Measurements from ENCODE around the gene CYP24A1. TPM values are rescaled to one million over a fixed set of nuclear protein-coding genes. Genes with fewer than 3 reads are reported as not detected.

CYP24A1 gene
- total and polyA plus RNA-seq, 5 donors = not detected

GRCh38 chr20:54189630-54190029 lies 15.8 kb upstream of the CYP24A1 start:
- intact Hi-C loops (cut with DNase I) = no loop called here
- ATAC-seq (no peak), DNase-seq (no peak)
- 60% methylated on average over 2 of the region's 2 CpGs for WGBS
- Histone ChIP-seq H3K27ac (ENCODE audit: low read length) (no peak overlapping the region), H3K4me1 (ENCODE audit: control insufficient read depth, insufficient read depth, low read length) (no peaks in the 10 kb centered on the region), H3K4me3 (ENCODE audit: low read length) (no peak overlapping the region), H3K9me3 (ENCODE audit: control insufficient read depth, low read length) (no peaks in the 10 kb centered on the region), H3K27me3 (ENCODE audit: control insufficient read depth, insufficient read depth) (no peaks in the 10 kb centered on the region)

GRCh38 chr20:54188132-54188849 lies 14.5 kb upstream of the CYP24A1 start:
- no peak overlapping the region for H3K4me3 ChIP-seq (ENCODE audit: low read length)
- H3K27ac ChIP-seq (ENCODE audit: low read length) = no peak overlapping the region
- ATAC-seq = no peak
- WGBS = 68% methylated on average over 11 of the region's 11 CpGs
- no peaks in the 10 kb centered on the region for H3K4me1 ChIP-seq (ENCODE audit: control insufficient read depth, insufficient read depth, low read length)
- no peaks in the 10 kb centered on the region for H3K27me3 ChIP-seq (ENCODE audit: control insufficient read depth, insufficient read depth)
- DNase-seq = no peak
- intact Hi-C loops (cut with DNase I) = no loop called here
- no peaks in the 10 kb centered on the region for H3K9me3 ChIP-seq (ENCODE audit: control insufficient read depth, low read length)

DNA sequence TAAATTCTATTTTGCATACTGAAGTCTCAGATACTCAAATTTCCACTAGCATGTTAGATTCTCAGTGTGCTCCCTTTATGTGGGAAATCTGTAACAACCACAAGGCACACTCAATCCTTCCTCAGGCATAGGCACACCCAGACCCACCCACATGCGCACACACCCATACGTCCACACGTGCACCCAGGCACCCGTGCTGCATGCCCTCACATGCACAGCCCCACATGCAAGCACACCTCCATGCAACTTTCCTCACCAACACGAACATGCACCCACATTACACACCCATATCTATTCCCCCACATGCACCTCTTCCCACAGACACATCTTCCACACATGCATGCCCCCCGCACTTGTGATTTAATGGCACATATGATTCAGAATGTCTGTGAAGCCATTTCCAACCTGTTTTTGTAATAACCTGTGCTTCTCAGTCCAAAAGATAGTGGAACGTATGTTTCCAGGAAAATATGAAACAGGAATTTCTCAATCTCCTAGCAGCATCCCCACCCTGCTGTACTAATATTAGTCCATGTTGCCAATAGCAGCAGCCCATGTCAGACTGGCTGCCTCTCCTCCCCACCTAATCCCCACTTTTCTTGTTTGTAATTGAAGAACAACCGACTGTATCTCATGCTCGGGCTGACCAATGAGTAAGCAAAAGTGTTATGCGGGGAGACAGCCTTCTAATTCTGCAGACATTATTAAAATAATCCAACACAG lies 11.3 kb upstream of the CYP24A1 start:
- WGBS = 82% methylated on average over 10 of the region's 10 CpGs
- Histone ChIP-seq H3K9me3 (ENCODE audit: control insufficient read depth, low read length) (no peaks in the 10 kb centered on the region), H3K4me1 (ENCODE audit: control insufficient read depth, insufficient read depth, low read length) (no peaks in the 10 kb centered on the region), H3K27ac (ENCODE audit: low read length) (no peak overlapping the region), H3K4me3 (ENCODE audit: low read length) (no peak overlapping the region), H3K27me3 (ENCODE audit: control insufficient read depth, insufficient read depth) (no peaks in the 10 kb centered on the region)
- intact Hi-C loops (cut with DNase I) = no loop called here
- DNase-seq (no peak), ATAC-seq (no peak)

GRCh38 chr20:54184071-54184470 lies 10.3 kb upstream of the CYP24A1 start:
- Histone ChIP-seq H3K4me1 (ENCODE audit: control insufficient read depth, insufficient read depth, low read length) (no peaks in the 10 kb centered on the region), H3K9me3 (ENCODE audit: control insufficient read depth, low read length) (no peaks in the 10 kb centered on the region), H3K27me3 (ENCODE audit: control insufficient read depth, insufficient read depth) (no peaks in the 10 kb centered on the region), H3K27ac (ENCODE audit: low read length) (no peak overlapping the region), H3K4me3 (ENCODE audit: low read length) (no peak overlapping the region)
- no peak for ATAC-seq
- intact Hi-C loops (cut with DNase I) = no loop called here
- WGBS = 37% methylated on average over 3 of the region's 3 CpGs
- DNase-seq = no peak

DNA sequence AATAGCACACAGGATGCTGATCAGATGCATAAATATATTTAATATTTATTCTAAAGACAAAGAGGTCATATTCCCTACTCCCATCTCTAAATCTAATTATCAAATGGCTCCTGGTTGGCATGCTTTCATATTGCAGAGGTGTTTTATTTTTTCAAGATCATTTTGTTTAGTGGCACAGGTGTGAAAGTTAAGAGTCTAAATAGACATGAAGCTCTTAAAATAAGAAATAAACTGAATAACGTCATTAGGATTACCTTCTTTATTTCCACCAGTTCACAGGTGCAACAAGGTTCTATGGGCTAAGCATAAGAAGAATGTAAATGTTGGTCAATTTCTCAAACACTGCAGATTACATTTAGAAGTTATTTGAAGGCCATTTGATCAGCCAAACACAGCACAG lies 7.1 kb upstream of the CYP24A1 start:
- Histone ChIP-seq H3K27ac (ENCODE audit: low read length) (no peak overlapping the region), H3K4me1 (ENCODE audit: control insufficient read depth, insufficient read depth, low read length) (no peaks in the 10 kb centered on the region), H3K9me3 (ENCODE audit: control insufficient read depth, low read length) (no peaks in the 10 kb centered on the region), H3K27me3 (ENCODE audit: control insufficient read depth, insufficient read depth) (no peaks in the 10 kb centered on the region), H3K4me3 (ENCODE audit: low read length) (no peak overlapping the region)
- no peak for ATAC-seq
- intact Hi-C loops (cut with DNase I) = no loop called here
- 86% methylated on average over 1 of the region's 1 CpG for WGBS
- DNase-seq = no peak

DNA sequence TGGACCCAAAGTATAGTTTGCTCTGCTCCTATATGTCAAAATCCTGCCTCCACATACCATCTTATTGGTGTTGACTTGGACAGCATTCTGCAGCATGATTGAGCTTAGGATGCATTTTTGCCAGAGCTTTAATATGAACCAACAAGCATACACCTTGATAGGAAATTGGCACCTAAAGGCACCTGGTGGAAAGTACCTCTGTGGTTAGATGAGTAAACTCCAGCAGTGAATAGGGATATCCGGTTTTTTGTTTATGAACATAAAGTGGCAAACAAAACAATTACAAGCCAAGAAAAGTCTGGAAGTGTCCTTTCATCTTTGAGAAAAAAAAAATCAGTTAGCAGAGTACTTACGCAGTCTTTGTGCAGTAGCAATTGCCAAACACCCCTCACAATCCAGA lies 6.2 kb upstream of the CYP24A1 start:
- 68% methylated on average over 2 of the region's 2 CpGs for WGBS
- Histone ChIP-seq H3K27ac (ENCODE audit: low read length) (no peak overlapping the region), H3K4me3 (ENCODE audit: low read length) (no peak overlapping the region), H3K9me3 (ENCODE audit: control insufficient read depth, low read length) (no peaks in the 10 kb centered on the region), H3K4me1 (ENCODE audit: control insufficient read depth, insufficient read depth, low read length) (no peaks in the 10 kb centered on the region), H3K27me3 (ENCODE audit: control insufficient read depth, insufficient read depth) (no peaks in the 10 kb centered on the region)
- intact Hi-C loops (cut with DNase I) = no loop called here
- DNase-seq (no peak), ATAC-seq (no peak)

DNA sequence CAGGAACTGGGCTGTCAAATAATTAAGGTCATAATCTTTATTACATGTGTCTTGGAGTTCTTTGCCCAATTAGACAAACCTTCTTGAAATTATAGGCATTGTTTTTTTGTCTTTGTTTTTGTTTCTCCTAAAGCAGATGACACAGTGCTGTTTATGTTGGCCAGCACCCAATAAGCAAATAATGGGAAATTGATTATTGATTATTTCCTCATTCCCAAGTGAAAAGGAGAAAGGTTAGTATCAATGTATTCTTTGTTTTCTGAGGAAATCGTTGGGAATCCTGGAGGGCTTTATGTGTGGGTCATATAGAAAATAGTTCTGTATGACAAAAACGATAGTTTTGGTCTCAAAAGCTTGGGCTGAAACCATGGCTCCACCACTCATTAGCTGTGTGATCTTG lies 4.5 kb upstream of the CYP24A1 start:
- no peak for DNase-seq
- H3K27me3 ChIP-seq (ENCODE audit: control insufficient read depth, insufficient read depth) = no peaks in the 10 kb centered on the region
- H3K4me1 ChIP-seq (ENCODE audit: control insufficient read depth, insufficient read depth, low read length) = no peaks in the 10 kb centered on the region
- no peaks in the 10 kb centered on the region for H3K9me3 ChIP-seq (ENCODE audit: control insufficient read depth, low read length)
- WGBS = 62% methylated on average over 2 of the region's 2 CpGs
- intact Hi-C loops (cut with DNase I) = no loop called here
- ATAC-seq = no peak
- H3K27ac ChIP-seq (ENCODE audit: low read length) = no peak overlapping the region
- no peak overlapping the region for H3K4me3 ChIP-seq (ENCODE audit: low read length)

GRCh38 chr20:54177378-54177777 lies 3.6 kb upstream of the CYP24A1 start:
- H3K4me1 ChIP-seq (ENCODE audit: control insufficient read depth, insufficient read depth, low read length) = no peaks in the 10 kb centered on the region
- intact Hi-C loops (cut with DNase I) = no loop called here
- peaks cover under 1% of the 10 kb centered on the region for H3K27me3 ChIP-seq (ENCODE audit: control insufficient read depth, insufficient read depth)
- WGBS = 87% methylated on average over 6 of the region's 6 CpGs
- no peaks in the 10 kb centered on the region for H3K9me3 ChIP-seq (ENCODE audit: control insufficient read depth, low read length)
- H3K27ac ChIP-seq (ENCODE audit: low read length) = no peak overlapping the region
- ATAC-seq = no peak
- no peak for DNase-seq
- no peak overlapping the region for H3K4me3 ChIP-seq (ENCODE audit: low read length)

DNA sequence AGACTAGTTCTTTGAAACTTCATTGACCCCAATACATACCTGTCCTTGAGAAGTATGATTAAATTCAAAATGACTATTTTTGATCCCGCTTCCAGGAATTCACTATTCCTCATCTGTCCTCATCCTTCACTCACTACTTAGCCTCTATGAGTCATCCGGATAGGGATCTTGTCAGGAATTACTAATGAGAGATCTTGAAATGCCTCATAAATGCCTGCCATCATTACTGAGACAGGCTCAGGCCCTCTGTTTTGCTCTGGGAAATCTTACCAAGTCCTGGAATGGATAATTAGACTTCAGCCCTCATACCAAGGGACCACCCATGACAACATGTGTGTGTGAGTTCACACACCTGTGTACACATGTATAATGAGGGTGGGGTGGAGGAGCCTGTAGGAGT lies 2.8 kb upstream of the CYP24A1 start:
- no peak overlapping the region for H3K4me3 ChIP-seq (ENCODE audit: low read length)
- no peak overlapping the region for H3K27ac ChIP-seq (ENCODE audit: low read length)
- no peak for ATAC-seq
- no peak for DNase-seq
- H3K9me3 ChIP-seq (ENCODE audit: control insufficient read depth, low read length) = no peaks in the 10 kb centered on the region
- 89% methylated on average over 2 of the region's 2 CpGs for WGBS
- intact Hi-C loops (cut with DNase I) = no loop called here
- peaks cover 5% of the 10 kb centered on the region for H3K27me3 ChIP-seq (ENCODE audit: control insufficient read depth, insufficient read depth)
- H3K4me1 ChIP-seq (ENCODE audit: control insufficient read depth, insufficient read depth, low read length) = no peaks in the 10 kb centered on the region

GRCh38 chr20:54174457-54175175 lies 830 bp upstream of the CYP24A1 start:
- DNase-seq = peak in 1 of 3 donors; percentile 40
- no peak overlapping the region for H3K27ac ChIP-seq (ENCODE audit: low read length)
- H3K9me3 ChIP-seq (ENCODE audit: control insufficient read depth, low read length) = no peaks in the 10 kb centered on the region
- 5% methylated on average over 18 of the region's 18 CpGs for WGBS
- H3K4me3 ChIP-seq (ENCODE audit: low read length) = no peak overlapping the region
- peaks cover 8% of the 10 kb centered on the region for H3K27me3 ChIP-seq (ENCODE audit: control insufficient read depth, insufficient read depth)
- intact Hi-C loops (cut with DNase I) = no loop called here
- H3K4me1 ChIP-seq (ENCODE audit: control insufficient read depth, insufficient read depth, low read length) = no peaks in the 10 kb centered on the region
- ATAC-seq = no peak

All from right cardiac atrium (tissue), 5 donors.